Measurements from ENCODE around the gene VLDLR.
A peak's percentile ranks its signal among the peaks of the same experiment; 100 is the strongest.
"Not testable (repeated sequence)": the region's sequence is repeated elsewhere in the genome, so short reads cannot be mapped to it uniquely, and the experiment has no call there.

The VLDLR gene

DNA sequence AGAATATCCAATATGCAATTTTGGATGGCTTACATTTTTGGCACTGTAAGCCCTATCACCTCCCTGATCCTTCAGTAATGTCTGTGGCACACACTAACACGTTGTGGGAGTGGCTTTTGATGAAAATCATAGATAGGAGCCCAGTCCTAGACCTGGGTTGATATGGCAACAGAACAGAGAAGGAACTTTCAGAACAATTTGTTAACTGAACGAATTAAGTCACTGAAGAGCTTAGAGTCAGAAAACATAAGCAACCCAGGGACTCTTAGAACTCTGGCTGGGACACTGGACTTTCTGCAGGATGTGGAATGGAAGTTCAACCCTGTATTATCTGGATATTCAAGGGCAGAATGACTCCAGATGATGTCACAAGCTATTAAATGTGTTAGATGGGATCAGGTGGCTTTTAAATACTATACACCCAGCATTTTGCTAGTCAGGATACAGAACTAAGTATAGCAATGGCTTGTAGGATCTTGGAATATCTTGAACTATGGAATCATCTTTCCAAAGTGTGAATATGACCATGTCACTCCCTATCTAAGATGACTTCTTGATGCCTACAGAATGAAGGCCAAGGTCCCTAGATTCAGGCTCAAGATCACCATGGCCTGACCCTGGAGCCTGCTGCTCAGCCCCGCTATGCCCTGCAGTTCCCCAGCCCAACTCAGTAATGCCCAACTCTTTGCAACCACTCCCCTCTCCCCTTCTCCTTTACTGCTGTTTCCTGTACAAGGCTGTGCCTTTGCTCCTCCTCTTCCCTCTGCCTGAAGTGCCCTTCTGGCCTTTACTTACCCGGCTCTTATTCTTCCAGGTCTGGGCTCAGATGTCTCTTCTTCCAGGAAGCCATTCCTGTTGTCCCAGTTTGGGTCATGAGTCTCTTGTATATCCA is 42.8 kb downstream of the VLDLR start:
- no peak for DNase-seq

DNA sequence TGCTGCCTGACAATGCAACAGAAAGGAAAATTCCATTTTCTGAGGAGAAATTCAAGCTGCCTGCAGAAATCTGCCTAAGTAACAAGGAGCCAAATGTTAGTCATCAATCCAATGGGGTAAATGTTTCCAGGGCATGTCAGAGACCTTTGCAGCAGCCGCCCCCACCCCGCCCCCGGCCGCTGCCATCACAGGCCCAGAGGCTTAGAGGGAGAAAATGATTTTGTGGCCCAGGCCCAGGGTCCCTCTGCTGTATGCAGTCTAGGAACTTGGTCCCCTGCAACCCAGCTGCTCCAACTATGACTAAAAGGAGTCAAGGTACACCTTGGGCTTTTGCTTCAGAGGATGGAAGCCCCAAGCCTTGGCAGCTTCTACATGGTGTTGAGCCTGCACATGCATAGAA is 45.0 kb downstream of the VLDLR start:
- no peak for DNase-seq

DNA sequence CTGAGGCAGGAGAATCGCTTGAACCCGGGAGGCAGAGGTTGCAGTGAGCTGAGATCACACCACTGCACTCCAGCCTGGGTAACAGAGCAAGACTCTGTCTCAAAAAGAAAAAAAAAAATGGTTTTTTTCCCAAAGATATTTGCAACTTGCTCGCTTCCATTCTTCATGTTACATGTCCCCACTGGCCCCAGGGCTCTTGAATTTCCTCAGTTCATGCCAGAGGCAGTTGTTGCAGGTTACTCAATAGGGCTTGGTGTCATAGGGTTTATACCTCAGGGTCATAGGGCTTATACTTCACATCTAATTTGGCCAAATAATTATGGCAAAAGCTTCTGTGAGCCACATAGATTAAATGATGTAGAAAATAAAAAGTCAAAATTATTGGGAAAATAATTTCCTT is 51.6 kb downstream of the VLDLR start:
- no peak for DNase-seq

DNA sequence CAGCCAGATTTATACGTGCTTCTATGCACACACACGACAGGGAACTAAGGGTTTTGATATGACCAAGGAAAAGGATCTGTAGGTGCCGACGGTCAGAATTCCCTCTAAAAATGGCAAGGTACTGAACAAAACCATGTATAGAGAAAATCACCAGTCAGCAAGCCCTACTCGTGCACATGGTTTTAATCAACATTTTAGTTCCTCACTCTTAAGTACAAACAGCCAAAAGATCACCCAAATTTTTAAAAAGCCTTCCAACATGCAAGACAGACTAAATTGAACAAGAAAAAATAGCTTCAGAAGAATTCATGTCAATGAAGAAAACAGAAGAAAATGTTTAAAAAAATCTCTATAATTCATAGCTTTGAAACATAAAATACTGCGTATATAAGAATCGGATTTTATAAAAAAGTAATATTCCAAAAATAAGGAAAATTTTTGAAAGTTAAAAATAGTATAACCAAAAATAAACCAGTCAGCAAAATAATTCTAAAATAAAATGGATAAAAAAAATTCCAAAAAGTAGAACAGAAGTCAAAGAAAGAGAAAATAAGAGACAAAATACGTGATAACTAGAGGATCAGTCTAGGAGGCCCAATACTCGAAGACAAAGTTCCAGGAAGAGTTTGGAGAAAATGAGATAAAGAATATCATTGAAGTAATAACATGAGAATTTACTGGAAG is 52.7 kb downstream of the VLDLR start:
- no peak for DNase-seq

DNA sequence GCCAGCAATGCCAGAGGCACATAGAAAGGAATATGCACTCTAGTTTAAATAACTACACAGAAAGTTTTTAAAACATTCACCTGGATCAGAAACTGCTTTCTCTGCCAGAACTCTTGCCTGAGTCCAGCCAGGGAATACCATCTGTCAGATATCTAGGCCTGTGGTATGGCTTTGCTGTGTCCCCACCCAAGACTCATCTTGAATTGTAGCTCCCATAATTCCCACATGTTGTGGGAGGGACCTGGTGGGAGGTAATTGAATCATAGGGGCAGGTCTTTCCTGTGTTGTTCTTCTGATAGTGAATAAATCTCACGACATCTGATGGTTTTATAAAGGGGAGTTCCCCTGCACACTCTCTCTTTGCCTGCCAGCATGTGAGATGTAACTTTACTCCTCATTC is 54.2 kb downstream of the VLDLR start:
- DNase-seq, result no peak

DNA sequence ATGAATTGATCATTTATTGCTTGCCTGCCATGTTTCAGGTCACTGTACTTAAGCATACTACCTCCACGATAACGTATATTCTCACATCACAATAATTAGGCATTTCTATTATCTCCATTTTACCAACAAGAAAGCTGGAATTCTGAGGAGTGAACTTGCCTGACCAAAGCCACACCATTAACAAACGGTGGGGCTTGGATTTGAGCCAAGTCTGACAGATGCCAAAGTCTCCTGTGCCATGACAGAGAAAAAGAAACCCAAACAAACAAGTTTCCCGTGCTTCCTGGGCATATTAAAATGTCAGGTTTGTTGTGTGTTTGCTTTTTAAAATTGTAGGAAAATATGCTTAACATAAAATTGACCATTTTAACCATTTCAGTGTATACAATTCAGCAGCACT is 54.9 kb downstream of the VLDLR start:
- no peak for DNase-seq

DNA sequence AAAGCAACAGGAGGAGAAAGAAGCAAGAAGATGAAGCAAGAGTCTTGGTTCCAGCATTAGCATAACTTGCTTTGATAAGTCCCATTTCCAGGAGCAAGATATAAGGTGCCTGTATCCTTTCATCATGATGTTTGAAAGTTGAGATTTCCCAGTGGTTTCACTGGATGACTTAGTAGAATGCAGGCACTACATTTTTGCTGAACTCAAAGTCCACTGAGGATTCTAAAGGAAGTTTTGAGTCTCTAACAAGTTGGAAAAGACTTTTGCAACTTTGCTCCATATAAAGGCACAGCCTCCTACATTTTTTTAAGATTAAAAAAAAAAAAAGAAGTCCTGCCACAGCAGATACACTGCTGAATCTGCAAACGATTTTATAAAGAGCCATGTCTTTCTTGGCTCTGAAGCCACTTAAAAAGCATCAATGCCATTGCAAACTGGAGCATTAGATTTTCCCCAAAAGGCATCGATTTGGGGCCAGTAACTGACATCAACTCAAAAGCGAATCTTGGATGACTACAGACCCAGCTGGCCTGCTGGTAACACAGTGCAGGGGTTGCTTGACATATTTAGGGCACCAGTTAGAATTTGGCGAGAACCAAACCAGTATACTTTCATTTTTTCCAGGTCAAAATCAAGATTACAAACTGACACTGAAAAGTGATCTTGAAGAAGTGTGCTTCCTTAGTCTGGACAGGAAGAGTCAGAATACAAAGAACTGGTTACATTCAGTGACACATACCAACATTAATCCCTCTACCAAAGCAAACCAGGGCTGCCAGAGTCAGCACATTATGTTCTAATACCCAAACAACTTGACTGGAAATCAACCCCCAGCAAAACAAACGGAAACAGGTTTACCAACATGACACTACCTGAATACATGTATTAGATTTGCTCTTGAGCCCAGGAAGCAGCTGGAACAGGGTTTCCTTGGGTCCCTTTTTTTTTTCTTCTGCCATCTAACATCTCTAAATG is 56.6 kb downstream of the VLDLR start:
- no peak for DNase-seq

DNA sequence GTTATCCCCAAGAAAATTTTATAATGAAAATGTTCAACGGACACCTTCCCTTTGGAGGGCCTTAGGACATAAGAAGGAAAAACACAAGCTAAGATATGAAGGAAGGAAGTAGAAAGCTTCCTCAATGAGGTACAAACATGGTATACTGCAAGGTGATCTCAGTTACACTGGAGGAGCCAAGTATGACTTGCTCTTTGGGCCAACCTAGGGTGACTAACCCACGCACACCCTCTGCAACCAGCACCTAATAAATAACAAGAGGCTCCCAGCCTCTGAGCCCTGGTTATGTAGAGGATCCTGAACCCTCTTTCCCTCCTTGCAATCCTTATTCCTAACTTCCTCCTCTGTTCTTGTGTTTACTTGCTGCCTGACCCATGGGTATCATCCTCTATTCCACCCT is 57.4 kb downstream of the VLDLR start:
- no peak for DNase-seq

DNA sequence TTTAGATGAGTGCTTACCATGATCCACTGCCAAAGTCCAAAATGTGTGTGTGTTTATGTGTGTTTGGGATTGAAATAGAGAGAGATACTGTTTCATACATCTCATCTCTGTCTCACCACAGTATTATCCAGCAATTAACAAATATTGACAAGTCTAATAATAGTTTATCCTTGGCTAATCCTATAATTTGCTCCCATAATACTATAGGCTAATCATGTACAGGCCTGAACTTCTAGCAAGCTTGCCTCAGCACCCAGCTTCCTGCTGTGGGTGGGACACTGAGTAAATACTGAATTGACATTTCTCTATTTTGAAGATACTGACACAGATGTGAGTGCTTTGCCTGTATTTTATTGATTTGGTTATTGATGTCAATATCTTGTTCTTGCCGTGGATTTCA is 60.4 kb downstream of the VLDLR start:
- DNase-seq, result no peak

DNA sequence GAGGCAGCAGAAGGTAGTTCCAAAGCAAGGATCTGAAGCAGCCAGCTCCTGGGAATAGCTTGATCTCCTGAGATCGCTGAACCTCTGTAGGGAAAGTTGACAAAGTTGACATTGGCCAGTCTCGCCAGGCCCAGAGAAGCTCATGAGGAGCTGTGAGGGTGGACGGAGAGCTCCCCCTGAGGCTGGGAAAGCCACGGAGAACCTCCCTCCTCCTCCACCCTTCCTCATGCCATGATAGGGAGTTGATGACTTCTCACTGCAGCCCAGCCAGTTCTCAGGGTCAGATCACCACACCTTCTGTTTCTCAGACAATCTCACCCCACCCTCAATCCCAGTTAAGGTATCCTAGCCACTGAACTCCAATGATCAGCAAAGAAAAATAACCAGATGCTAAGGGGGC is 65.3 kb downstream of the VLDLR start:
- DNase-seq, result no peak

DNA sequence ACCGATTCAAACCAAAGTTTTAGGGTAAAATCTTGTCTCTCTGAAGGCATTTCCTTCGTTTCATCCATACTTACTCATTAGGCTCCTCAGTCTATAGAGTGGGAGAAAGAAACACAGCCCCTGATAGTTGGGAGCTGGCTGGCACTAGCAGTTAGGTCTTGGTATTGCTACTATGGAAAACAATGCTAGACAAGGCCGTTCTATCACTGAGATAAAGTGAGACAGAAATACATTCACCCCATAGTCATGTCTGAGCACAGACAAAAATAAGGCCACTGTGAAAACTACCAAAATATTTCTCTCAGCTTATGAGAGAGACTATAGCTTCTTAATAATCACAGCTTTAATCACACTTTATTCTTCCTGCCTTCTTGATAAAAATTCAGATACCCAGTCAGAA is 67.0 kb downstream of the VLDLR start:
- DNase-seq, result no peak

DNA sequence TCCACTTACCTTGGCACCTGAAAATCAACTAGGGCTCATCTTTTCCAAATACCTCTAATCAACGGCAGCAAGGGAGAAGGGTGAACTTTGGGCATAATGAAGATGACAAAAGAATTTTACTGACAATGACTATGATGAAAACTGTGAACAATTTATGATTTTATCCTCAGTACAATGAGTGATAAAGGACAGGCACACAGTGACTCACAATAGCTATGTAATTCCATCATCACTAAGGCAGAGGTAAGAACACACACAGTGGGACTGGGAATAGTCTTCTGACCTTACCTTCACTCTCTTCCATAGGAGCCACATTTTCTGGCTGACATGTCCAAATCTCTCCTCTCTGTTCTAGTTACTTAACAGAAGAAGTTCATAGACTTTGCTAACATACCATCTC is 69.6 kb downstream of the VLDLR start:
- DNase-seq, result peak; percentile 13

DNA sequence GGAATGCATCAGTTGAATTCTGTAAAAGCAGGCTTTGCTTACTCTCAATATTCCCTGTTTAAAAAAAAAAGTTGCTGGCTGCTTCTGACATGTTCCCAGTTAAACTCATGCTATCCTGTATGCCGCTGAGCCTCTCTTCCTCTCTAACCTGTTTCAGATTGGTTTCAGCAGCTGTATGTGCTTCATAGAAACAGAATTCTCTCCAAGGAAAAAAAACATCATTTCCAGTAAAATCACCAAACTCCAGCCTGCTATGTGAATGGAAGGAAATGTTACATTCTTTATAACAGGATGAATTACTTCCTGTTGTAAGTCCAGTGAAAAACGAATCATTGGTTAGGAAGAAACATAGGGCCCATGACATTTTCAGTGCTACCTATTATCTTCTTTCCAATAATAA is 70.0 kb downstream of the VLDLR start:
- DNase-seq, result peak; percentile 54

DNA sequence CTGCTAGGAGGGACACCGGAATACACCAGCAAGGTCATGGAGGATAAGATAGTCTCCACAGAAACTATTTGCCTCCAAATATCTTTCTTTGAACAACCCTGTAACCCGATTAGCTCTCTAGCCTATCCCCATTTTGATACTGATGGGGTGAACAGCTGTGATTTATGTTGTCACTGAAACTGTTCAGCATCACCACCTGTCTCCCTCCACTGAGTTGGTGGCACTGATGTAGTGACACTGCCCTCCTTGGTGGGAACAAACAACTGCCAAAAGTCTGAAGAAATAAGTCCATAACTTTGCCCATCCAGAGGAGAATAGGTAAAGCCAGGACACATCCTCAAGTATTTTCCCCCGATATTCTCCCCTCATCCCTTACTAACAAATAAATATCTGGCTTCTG is 71.5 kb downstream of the VLDLR start:
- no peak for DNase-seq

DNA sequence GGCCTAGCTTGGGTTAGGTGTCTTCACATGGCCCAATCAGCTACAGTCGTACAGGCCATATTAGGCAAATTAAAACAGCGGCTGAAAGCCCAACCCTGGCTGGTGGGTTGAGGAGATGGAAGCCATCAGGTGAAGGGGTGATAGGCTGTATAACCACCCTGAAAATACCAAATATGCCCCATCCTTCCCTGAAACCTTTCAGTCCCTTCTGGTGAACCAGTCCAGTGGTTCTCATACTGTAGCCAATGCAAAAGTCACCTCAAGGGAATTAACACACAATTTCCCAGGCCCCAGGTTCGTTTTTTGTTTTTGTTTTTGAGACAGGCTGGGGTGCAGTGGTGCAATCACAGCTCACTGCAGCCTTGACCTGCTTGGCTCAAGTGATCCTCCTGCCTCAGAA is 75.9 kb downstream of the VLDLR start:
- no peak for DNase-seq

DNA sequence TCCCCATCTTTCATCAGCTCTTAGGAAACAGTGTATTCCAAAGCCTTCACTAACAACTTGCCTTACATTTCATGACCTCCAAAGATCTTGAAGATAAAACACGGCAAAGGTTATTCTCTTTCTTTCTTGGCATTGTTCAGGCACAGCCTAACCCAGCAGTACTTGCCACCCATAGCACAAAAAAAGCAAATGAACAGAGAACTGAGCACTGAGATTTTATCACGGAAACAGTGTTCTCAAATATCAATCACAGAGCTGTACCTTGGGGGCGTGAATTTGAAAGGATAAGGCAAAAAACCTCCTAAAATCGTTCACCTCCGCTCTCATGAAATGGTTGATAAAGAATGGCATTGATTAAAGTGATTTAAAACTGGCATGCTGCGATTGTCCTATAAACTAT is 78.8 kb downstream of the VLDLR start:
- no peak for DNase-seq

DNA sequence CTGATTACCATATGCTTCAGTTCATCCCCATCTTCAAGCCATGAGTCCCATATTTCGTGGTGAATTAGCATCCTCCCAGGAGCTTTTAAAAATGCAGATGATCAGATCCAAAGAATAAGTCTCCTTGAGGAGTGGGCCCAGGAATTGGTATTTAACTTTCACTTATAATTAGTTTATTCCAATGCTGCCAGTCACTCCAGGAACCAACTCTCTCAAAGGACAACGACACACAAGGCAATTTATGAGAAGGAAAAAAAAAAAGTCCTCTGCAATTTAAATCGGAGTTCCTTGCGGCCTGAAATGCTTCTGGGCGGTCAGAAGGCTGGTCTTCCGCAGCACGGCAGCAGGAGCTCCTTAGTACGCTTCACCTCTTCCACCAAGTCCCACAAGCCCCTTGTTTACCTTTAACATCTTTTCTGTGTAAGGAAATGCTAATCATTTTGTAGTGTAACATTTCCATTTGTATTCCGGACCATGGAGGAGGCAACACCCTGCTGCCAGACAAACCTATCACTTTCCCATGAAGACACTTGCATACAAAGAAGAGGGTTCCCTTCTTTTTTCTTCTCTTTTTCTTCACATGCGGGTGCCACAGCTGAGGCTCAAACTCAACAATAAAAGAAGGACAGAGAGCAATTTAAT is 79.4 kb downstream of the VLDLR start:
- no peak for DNase-seq

DNA sequence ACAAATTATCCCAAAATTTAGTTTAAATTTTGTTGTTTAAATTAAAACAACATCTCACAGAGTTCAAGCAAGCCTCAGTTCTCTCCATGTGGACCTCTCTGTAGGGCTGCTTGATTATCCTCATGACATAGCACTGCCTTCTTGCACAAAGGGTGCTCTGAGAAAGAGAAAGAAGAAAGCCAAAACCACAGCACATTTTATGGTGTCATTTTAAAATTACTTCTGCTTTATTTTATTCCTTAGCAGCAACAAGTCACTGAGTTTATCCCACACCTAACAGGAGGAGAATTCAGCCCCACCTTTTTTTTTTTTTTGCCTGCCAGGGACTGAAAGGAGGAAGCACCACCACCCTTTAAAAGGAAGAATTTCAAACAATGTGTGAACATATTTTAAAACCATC is 82.9 kb downstream of the VLDLR start:
- DNase-seq, result peak; percentile 22

DNA sequence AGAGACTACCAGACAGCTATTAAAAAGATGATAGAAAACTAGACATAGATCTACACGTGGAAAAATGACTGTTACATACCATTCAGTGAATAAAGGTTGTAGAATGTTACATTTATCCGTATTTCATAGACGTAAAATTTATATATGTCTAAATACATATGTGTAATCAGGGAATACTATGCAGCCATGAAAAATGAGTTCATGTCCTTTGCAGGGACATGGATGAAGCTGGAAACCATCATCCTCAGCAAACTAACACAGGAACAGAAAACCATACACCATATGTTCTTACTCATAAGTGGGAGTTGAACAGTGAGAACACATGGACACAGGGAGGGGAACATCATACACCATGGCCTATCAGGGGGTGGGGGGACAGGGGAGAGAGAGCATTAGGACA is 85.7 kb downstream of the VLDLR start:
- DNase-seq, result not testable (repeated sequence)

Data from fibroblast of skin of abdomen (primary cell).